ENCODE data around the gene EEF1AKMT3. TPM values are rescaled to one million over a fixed set of nuclear protein-coding genes. Genes with fewer than 3 reads are reported as not detected.
"Not testable (repeated sequence)": the region's sequence is repeated elsewhere in the genome, so short reads cannot be mapped to it uniquely, and the experiment has no call there.

The EEF1AKMT3 gene
- total RNA-seq, 1 donor from 2014 or later = 4.2 TPM

- TF ChIP-seq, protein P1, sequence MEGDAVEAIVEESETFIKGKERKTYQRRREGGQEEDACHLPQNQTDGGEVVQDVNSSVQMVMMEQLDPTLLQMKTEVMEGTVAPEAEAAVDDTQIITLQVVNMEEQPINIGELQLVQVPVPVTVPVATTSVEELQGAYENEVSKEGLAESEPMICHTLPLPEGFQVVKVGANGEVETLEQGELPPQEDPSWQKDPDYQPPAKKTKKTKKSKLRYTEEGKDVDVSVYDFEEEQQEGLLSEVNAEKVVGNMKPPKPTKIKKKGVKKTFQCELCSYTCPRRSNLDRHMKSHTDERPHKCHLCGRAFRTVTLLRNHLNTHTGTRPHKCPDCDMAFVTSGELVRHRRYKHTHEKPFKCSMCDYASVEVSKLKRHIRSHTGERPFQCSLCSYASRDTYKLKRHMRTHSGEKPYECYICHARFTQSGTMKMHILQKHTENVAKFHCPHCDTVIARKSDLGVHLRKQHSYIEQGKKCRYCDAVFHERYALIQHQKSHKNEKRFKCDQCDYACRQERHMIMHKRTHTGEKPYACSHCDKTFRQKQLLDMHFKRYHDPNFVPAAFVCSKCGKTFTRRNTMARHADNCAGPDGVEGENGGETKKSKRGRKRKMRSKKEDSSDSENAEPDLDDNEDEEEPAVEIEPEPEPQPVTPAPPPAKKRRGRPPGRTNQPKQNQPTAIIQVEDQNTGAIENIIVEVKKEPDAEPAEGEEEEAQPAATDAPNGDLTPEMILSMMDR (conservative IDR thresholded peaks at IDR 0.05; ENCODE audit: low read depth, low read length) = no peak
- no peak overlapping the region for H3K4me3 ChIP-seq (ENCODE audit: low read depth, low read length)
- no peak for DNase-seq (ENCODE audit: low read depth)
Observed at GRCh38 chr12:57816001-57816854, 43.8 kb downstream of the EEF1AKMT3 start.

DNA sequence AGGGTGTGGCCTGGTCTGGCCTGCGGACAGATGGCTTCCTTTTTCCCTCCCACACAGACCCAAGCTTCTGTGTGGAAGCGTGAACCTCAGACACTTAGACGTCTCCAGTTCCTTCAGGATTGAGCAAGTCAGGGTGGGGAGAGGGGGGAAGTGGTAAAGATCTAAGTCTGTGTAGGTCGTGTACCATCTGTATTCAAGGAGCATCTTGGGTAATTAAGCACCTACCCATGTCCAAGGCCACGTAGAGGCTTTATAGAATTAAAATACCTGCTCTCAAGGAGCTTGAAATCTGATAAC lies 44.4 kb downstream of the EEF1AKMT3 start:
- DNase-seq (ENCODE audit: low read depth) = no peak
- no peak overlapping the region for H3K4me3 ChIP-seq (ENCODE audit: low read depth, low read length)
- TF ChIP-seq, protein P1 (conservative IDR thresholded peaks at IDR 0.05; ENCODE audit: low read depth, low read length) = no peak

DNA sequence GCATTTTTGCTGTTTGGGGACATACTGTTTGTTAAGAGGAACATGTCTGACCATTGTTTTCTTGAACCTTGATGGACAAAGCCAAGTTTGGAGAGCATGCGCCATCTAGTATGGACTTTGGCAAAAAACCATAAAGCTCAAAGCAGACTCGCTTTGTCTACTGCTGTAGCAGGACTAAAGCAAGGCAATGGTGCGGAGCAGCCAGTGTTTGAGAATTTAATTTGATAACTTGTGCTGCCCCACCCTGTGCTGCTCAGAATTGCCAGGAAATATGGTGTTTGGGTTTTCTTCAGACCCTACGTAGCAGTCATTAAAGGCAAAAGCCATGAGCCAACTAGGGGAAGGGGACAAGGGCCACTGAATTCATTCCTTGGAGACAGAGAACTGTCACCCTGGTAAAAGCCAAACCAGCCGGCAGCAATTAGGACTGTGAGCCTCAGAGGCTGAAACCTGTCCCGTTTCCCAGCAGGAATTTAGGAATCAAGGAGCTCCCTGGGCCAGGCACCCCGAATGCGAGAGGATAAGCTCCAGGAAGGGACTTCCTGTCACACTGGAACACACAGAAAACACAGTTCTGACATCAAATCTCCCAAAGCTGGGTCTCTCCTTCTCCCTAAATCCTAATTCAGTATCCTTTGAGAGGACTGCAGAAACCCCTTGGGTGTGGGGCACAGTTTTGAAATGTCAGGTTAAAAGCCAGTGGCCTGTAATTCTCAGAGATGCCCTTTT lies 45.0 kb downstream of the EEF1AKMT3 start:
- H3K4me3 ChIP-seq (ENCODE audit: low read depth, low read length) = no peak overlapping the region
- TF ChIP-seq, protein P1 (conservative IDR thresholded peaks at IDR 0.05; ENCODE audit: low read depth, low read length) = no peak
- DNase-seq (ENCODE audit: low read depth) = no peak

DNA sequence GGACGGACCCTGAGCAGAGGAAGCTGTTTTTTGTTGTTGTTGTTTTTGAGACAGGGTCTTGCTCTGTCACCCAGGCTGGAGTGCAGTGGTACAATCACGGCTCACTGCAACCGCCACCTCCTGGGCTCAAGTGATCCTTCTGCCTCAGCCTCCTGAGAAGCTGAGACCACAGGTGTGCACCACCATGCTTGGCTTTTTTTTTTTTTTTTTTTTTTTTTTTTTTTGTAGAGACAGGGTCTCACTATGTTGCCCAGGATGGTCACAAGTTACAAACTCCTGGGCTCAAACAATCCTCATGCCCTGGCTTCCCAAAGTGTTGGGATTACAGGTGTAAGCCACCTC lies 45.5 kb downstream of the EEF1AKMT3 start:
- not testable (repeated sequence) for H3K4me3 ChIP-seq (ENCODE audit: low read depth, low read length); DNase-seq (ENCODE audit: low read depth)

GRCh38 chr12:57820119-57820518 lies 47.7 kb downstream of the EEF1AKMT3 start:
- not testable (repeated sequence) for H3K4me3 ChIP-seq (ENCODE audit: low read depth, low read length); DNase-seq (ENCODE audit: low read depth)

- DNase-seq (ENCODE audit: low read depth); H3K4me3 ChIP-seq (ENCODE audit: low read depth, low read length): not testable (repeated sequence)
Observed at GRCh38 chr12:57821015-57821414, 48.6 kb downstream of the EEF1AKMT3 start.

GRCh38 chr12:57821474-57822214 lies 49.2 kb downstream of the EEF1AKMT3 start:
- TF ChIP-seq, protein P1 (conservative IDR thresholded peaks at IDR 0.05; ENCODE audit: low read depth, low read length) = no peak
- DNase-seq (ENCODE audit: low read depth) = no peak
- no peak overlapping the region for H3K4me3 ChIP-seq (ENCODE audit: low read depth, low read length)

DNA sequence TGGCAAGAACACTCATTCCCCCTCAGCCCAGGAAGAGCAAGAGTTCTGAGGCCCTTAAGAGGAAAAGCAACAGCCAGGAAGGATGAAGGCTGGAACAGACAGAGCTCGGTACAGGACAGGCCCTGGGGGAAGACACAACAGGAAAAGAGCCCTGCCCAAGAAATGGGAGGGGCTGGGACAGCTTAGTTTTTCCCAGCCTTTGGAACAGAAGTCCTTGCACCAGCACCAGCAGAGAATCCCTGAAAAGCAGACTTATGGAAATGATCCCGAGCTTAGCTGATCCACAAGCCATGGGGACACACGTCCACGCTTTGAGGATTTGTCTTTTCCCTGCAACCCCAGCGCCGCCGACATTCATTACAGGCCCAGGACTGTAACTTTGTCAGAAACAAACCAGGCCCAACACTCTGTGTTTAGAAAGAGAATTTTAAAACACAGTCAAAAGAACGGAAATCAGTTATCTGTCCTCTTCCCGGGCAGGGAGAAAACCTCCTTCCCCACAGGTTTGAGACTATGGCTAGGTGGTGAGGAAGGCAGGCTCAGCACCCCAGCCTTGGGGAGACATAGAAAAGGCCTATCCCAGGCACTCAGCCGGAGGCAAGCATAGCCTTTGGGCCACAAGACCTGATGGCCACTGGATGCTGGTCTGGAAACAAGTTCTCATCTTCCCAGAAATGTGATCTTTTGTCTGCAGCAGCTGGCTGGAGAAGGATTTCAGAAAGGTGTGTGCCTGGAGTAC lies 50.1 kb downstream of the EEF1AKMT3 start:
- no peak for DNase-seq (ENCODE audit: low read depth)
- TF ChIP-seq, protein P1 (conservative IDR thresholded peaks at IDR 0.05; ENCODE audit: low read depth, low read length) = no peak
- H3K4me3 ChIP-seq (ENCODE audit: low read depth, low read length) = no peak overlapping the region

All from epithelial cell of proximal tubule (primary cell).